NK-92 (cell line): ENCODE data around the gene DCAF15.

Experiments
- DNase-seq: peaks from one replicate; lab custom pipeline; 2025; ENCODE audit not compliant: unreplicated experiment; lab: John Stamatoyannopoulos, UW

DCAF15 gene

GRCh38 chr19:13930402-13930801 lies 21.9 kb upstream of the DCAF15 start:
- DNase-seq: no peak

GRCh38 chr19:13931391-13932148 lies 20.7 kb upstream of the DCAF15 start:
- no peak for DNase-seq

DNA sequence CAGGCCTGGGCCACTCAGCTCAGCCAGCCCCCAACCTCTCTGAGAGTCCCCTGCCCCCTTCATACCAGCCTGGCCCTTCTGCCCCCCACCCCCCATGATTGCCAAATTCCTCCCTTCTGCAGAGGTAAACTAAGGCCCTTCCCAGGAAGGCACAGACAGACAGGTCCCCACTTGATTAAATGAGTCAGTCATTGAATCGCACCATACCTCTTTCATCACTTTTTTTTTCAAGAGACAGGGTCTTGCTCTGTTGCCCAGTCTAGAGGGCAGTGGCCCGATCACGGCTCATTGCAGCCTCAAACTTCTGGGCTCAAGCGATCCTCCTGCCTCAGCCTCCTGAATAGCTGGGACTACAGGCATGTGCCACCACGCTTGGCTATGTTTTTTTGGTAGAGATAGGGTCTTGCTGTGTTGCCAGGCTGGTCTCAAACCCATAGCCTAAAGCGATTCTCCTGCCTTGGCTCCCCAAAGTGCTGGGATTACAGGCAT lies 20.1 kb upstream of the DCAF15 start:
- no peak for DNase-seq

DNA sequence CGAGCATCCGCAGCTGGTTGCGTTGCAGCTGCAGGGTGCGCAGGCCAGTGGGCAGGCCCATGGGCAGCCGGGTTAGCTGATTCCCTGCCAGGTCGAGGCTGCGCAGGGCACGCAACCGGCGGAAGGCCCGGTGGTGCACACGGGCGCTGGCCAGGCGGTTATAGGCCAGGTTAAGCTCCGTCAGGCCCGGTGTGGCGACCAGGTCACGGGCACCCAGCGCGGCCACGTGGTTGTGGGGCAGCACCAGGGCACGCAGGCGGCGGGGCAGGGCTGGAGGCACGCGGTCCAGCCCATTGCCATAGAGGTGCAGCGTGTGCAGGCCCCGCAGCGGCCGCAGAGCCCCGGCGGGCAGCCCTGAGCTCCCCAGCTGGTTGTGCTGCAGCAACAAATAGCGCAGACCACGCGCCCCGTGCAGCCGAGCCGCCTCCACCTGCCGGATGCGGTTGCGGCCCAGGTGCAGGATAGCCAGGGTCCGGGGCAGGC lies 19.4 kb upstream of the DCAF15 start:
- no peak for DNase-seq

- no peak for DNase-seq
Observed at GRCh38 chr19:13934785-13935109, 17.6 kb upstream of the DCAF15 start.

- DNase-seq: no peak
Observed at GRCh38 chr19:13935765-13936510, 16.4 kb upstream of the DCAF15 start.

GRCh38 chr19:13937479-13938300 lies 14.6 kb upstream of the DCAF15 start:
- no peak for DNase-seq

DNA sequence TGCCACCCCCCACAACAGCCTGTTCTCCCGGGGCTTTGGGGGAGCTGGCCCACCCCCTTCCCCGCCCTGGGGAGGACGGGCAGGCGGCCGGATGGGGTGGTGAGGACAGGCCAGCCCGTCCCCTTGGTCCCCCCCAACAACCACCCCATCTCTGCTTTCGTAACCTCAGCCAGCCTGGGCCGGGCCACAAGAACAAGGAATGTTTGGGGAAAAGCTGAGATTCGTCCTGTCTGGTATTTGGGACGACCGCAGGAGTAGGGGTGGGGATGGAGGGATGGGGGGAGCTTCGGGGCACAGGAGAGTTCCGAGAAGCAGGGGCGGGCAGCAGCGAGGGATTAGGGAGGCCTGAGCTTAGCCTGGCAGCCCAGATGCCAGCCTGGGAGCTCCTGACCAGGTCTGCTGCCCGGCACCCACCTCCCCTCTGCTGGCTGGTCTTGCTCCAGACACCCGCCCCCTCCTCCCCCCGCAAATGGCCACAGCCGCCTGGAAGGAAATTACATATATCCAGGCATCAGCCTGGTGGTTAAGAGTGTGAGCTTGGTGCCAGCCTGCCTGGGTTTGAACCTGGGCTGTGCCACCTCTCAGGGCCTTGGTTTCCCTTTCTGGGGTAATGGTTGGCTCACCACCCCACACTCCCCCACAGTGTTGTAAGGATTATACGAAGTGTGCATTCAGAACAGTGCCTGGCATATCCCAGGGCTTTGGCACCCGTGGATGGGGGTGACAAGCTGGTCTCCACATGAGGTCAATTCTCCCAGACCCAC lies 13.8 kb upstream of the DCAF15 start, which contains the start of gene PODNL1:
Gene PODNL1 (minus strand): TSS at position 117 of the 764 bp plus-strand sequence. CDS start 236 bp downstream, outside the sequence.
- no peak for DNase-seq

GRCh38 chr19:13942023-13942684 lies 10.2 kb upstream of the DCAF15 start:
- no peak for DNase-seq

GRCh38 chr19:13946414-13946813 lies 5.9 kb upstream of the DCAF15 start:
- DNase-seq: no peak

GRCh38 chr19:13951043-13951442 lies 1.3 kb upstream of the DCAF15 start:
- no peak for DNase-seq

GRCh38 chr19:13951799-13952153 lies 533 bp upstream of the DCAF15 start:
- no peak for DNase-seq

GRCh38 chr19:13952931-13953531 lies 722 bp downstream of the DCAF15 start:
- no peak for DNase-seq

- no peak for DNase-seq
Observed at GRCh38 chr19:13954185-13954584, 1.9 kb downstream of the DCAF15 start.

GRCh38 chr19:13955662-13956364 lies 3.5 kb downstream of the DCAF15 start:
- no peak for DNase-seq

DNA sequence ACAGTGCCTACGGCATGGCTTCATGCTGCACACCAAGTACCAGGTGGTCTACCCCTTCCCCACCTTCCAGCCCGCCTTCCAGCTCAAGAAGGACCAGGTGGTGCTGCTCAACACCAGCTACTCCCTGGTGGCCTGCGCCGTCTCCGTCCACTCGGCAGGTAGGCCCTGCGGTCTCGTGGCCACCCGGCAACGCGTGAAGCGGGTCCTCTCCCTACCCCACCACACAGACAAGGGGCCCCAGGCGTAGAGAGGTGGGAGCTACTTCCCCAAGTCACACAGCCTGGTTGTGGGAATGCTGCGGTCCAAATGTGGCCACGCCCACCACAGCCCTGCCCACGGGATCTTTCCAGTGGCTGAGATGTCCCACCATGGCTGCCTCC lies 4.0 kb downstream of the DCAF15 start:
- DNase-seq: no peak

DNA sequence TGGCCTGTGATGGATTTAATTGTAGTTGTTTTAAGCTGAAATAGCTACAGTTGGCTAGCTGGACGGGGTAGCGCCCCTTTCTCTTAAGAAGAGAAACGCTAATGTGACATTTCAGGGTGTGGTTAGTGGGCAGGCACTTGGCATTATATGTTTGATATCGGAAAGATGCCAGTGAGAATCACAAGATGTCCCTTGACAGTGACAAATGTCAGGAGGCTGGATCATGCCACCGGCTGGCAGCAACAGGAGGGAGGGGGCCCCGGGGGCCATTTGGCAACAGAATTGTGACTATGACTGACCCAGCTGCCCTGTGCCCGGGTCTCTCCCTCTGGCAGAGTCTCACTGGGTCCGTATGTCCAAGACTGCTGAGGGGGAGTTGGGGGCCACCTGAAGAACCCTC lies 4.7 kb downstream of the DCAF15 start:
- no peak for DNase-seq

- DNase-seq: no peak
Observed at GRCh38 chr19:13958043-13958442, 5.7 kb downstream of the DCAF15 start.
